Limb (tissue), 2 donors: Measurements from ENCODE around the gene MAN1B1.

Source experiments
- DNase-seq, 2 donors: peaks; one replicate each; pipeline ENCODE4 v3.0.0-alpha.2; 2016; ENCODE audit errors: extremely low spot score in 2 of 2

Gene MAN1B1

GRCh38 chr9:137086531-137087408, at the start of gene MAN1B1:
TSS of gene MAN1B1 (plus strand) at chr9:137086985. CDS start at chr9:137087000, 15 bp downstream.
- peak; percentile 97 to 98 for DNase-seq

GRCh38 chr9:137037035-137037434, 49.8 kb upstream of the MAN1B1 start:
- no peak for DNase-seq

- no peak for DNase-seq
These were observed 49.3 kb upstream of the MAN1B1 start for GRCh38 chr9:137037483-137037882.

DNA sequence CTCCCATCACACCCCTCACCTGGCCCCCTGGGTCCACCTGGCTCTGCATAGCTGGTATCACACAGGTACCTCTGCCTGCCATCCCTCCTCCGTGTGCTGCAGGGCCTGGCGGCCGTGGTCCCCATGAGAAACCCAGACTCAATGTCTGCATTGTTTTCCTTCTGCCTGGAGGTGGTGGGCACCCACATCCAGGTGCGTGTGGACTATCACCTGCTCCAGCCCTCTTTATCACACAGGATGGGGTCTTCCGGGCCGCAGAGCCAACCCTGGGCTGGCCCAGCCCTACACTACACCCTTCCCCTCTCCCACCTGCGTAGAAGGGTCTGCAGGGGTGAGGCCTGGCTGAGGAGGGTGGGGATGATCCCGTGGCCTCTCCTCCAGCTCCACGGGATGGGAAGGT, 47.9 kb upstream of the MAN1B1 start:
- DNase-seq, result no peak

- DNase-seq, result no peak
These were observed 47.0 kb upstream of the MAN1B1 start for GRCh38 chr9:137039611-137040366.

DNA sequence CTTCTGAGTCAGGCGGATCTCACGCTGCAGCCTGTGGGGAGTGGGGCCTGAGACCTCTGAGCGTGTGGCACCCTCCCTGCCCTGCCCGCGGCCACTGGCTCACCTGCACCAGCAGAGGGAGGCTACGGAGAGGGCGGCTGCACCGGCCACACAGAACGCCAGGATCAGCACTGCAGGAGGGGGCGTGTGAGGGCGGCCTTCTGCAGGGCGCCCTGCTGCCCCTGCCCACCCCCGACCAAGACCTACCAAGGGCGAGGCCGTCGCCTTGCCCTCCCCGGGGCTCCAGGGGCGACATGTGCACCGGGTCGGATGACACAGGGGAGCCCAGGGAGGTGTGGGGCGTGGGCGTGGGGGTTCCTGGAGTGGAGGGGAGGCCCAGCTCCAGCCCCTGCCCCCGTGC, 46.2 kb upstream of the MAN1B1 start:
- DNase-seq, result no peak

GRCh38 chr9:137041124-137041523, 45.7 kb upstream of the MAN1B1 start:
- no peak for DNase-seq

GRCh38 chr9:137042751-137043727, 43.7 kb upstream of the MAN1B1 start:
- no peak for DNase-seq

DNA sequence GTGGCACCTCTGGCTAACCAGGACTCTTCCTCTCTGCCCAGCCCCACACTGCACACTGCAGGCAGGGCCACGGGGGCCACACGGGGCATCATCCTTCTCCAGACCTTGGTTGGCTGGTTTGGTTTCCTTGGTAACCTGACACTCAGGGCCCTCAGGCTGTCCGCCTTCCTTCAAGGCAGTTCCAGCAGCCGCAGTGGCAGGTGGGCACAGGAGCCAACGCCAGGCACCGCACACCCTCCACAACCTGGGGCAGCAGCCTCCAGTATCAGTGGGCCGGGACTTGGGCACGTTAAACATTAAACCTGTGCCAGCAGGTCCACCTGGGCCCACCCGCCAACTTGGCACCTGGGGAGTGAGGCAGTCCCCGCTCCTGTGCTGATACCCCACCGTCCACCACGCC, 42.7 kb upstream of the MAN1B1 start:
- no peak for DNase-seq

GRCh38 chr9:137044502-137045177, 42.1 kb upstream of the MAN1B1 start:
- no peak for DNase-seq

DNA sequence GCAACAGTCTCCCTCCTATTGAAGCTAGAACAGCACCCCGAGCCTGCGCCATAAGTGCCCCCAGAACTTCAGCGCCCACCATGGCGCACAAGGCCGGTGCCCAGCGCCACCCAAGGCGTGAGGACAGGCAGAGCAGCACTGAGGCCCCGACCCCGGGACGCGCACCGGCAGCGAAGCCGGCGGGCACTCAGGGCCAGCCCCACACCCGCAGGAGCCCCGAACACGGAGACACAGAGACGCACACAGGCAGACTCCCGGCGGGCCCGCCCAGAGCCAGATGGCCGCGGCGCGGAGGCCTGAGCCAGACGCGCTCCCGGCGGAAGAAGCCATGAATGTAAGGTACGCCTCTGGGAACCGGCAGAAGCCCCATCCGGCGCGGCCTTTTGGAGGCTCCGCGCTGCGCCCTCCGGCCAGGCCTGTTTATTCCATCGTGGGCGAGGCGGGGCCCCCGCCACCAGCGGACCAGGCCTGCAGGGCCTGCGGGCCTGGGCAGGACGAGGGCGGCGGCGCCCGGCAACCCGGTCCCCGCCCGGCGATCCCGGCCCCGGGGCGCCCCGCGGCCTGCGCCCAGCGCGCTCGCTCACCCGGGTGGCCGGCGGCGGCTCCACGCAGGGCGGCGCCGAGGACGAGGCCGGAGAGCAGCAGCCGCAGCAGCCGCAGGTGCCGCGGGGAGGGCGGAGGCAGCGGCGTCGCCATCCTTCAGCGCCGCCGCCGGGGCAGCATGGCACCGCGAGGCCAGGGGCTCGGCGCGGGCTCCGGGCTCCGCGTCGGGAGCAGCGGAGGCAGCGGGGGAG, 41.3 kb upstream of the MAN1B1 start:
- no peak for DNase-seq

GRCh38 chr9:137046088-137046787, 40.5 kb upstream of the MAN1B1 start, which contains the start of gene NPDC1:
TSS of gene NPDC1 (minus strand) at chr9:137046177. CDS start at chr9:137045989, 188 bp downstream.
- peak; percentile 64 to 90 for DNase-seq

DNA sequence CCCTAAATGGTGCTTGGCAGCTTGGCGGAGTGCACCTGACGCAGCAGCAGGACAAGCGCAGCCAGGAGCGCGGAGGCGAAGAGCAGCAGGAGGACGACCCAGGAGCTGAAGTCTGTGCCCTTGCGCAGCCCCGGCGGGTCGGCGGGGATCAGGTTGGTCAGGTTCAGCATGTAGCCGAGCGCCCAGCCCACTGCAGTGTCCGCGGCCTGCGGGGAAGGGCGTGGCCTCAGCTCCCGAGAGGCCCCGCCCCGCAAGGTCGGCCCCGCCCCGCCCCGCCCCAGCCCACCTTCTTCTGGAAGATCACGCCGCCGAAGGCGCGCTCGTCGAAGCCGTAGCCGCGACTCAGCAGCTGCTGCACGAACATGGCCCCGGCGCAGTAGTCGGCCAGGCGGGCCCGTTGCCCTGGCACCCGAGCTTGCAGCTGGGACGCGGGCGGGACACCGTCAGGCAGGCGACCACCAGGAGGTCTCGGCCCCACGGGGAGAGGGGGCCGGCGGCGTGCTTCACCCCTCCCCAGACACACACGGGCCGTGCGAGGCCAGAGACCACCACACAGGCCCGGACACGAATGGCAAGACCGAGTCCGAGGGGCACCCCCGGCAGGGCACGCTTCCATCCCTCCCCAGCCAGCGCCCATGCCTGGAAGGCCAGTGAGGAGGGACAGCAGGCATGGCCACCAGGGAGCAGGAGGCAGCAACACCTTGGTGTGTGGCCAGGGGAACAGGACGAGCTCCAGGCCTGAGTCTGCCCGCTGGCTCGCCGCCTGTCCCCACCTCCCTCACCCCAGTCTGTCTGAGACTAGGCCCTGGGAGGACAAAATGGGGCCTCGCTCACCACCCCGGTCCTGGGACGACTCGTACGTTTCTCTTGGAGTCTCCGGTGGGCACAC, 37.9 kb upstream of the MAN1B1 start:
- no peak for DNase-seq

DNA sequence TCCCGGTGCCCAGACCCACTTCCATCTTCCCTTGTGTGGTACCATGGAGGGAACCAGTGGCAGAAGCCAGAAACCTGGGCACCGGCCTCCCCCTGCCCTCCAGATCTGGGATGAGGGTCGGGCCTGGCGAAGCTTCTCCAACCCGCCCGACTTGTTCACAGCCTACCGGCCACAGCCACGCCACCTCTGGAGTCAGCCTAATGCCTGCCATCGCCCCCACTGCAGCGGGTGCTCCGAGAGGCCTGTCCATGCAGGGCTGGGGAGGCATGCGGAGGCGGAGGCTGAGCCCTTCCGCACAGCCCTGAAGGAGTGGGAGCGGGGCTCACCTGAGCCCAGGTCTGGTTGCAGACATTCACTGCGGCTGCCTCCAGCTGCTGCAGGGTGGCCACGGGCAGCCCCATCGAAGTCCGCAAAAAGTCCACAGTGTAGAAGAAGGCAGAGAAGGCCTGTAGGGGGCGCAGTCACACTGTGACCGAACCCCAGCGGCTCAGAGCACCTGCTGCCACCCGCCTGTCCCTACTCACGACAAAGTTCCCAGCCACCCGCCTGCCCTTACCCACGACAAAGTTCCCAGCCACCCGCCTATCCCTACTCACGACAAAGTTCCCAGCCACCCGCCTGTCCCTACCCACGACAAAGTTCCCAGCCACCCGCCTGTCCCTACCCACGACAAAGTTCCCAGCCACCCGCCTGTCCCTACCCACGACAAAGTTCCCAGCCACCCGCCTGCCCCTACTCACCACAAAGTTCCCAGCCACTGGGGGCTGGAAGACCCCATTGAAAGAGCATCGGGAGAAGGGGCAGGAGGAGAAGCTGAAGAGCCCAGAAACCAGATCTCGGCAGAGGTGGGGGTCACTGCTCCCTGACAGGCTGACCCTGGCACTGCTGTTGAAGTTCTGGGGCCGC, 37.0 kb upstream of the MAN1B1 start:
- peak in 1 of 2 donors; percentile 79 for DNase-seq

DNA sequence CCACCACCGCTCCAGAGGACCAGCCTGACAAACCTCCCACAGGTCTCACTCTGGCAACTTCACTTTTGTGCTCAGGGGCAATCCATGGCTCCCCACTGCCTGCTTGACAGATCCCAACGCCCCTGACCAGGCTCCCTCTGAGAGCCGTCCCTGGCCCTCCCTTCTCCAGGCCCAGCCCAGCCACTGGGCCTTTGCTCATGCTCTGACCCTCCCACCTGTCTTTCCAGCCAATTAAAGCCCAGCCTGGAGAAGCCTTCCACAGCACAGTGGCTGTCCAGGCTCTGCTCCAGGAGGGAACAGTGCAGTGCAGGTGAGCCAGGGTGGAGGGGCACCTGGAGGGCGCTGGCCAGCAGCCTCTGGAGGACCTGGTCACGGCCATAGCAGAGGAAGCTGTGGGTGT, 36.2 kb upstream of the MAN1B1 start:
- no peak for DNase-seq

GRCh38 chr9:137051145-137051724, 35.5 kb upstream of the MAN1B1 start:
- DNase-seq, result no peak

GRCh38 chr9:137052293-137052692, 34.5 kb upstream of the MAN1B1 start:
- no peak for DNase-seq
